UCSD-AML1 (cell line): Measurements from ENCODE around the gene CDC20B.
A peak's percentile ranks its signal among the peaks of the same experiment; 100 is the strongest.
"Not testable (repeated sequence)": the region's sequence is repeated elsewhere in the genome, so short reads cannot be mapped to it uniquely, and the experiment has no call there.

ENCODE experiments used
- DNase-seq: peaks from one replicate; lab custom pipeline; 2025; ENCODE audit not compliant: unreplicated experiment; lab: John Stamatoyannopoulos, UW

The CDC20B gene

GRCh38 chr5:55104946-55105701 is 67.9 kb downstream of the CDC20B start:
- no peak for DNase-seq

DNA sequence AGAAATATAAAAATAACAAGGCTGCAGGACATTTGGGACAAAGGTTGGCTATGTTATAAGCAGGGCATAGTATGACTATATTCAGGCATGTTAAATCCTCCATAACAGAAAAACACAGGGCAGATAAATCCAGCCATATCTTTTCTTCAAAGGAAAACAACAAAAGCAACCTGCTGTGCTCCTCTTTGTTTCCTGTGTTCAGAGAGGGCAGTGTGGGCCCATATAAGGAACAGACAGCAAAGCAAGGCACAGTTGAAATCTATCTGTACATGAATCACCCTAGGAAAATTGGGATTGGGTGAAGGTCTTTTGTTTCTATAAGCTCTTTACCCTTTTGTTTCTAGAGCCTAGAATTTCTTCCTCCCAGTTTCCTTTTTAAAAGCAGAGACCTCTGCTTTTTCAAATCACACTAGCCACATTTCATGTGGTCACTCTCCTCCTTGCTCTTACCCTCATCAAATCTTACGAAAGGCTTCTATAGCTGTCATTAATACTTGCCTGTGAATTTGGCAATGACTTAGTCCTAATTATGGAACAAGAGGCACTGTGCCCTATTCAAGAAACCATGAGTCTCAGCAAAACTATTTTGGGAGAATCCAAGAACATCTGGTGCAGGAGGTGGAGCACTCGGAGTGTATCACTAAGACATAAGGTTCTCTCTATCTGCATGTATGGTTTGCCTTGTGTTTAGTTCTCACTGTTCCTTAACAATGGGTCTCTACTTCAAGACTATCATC is 68.8 kb downstream of the CDC20B start:
- DNase-seq = no peak

GRCh38 chr5:55102348-55102747 is 70.6 kb downstream of the CDC20B start, which contains the start of gene GZMA:
GZMA (plus strand) TSS chr5:55102646; CDS start chr5:55102683, 37 bp downstream.
- DNase-seq = peak; percentile 11

GRCh38 chr5:55101556-55102276 is 71.3 kb downstream of the CDC20B start:
- DNase-seq = no peak

- DNase-seq = not testable (repeated sequence)
Observed at GRCh38 chr5:55101148-55101547, 71.8 kb downstream of the CDC20B start.

DNA sequence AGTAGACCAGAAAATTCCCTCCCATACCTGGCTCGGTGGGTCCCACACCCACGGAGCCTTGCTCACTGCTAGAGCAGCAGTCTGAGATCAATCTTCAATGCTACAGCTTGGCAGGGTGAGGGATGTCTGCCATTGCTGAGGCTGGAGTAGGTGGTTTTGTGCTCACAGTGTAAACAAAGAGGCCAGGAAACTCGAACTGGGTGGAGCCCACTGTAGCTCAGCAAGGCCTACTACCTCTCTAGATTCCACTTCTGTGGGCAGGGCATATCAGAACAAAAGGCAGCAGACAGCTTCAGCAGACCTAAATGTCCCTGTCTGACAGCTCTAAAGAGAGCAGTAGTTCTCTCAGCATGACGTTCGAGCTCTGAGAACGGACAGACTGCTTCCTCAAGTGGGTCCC is 76.1 kb downstream of the CDC20B start:
- DNase-seq = no peak

DNA sequence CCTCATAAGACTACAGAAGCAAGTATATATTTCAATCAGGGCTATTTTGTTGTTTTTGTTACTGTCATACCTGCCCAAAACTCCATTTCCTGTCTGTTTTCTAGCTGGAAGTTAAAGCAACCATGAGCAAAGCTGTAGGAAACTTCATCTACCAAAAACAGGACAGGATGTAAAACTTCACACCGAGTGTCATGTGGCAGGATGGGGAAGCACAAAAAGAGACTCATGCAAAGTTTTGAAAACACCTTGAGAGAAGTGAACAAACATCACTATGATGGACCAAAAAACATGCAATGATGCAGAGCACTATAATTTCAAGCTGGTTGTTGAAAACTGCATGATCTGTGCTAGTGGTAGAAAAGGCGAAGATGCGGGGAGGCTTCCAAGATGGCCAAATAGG is 76.8 kb downstream of the CDC20B start:
- DNase-seq = no peak

DNA sequence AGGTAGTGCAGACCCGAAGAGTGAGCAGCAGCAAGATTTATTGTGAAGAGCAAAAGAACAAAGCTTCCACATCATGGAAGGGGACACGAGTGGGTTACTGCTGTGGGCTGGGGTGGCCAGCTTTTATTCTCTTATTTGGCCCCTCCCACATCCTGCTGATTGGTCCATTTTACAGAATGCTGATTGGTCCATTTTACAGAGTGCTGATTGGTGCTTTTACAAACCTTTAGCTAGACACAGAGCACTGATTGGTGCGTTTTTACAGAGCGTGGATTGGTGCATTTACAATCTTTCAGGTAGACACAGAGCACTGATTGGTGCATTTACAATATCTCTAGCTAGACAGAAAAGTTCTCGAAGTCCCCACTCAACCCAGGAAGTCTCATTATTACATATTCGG is 82.0 kb downstream of the CDC20B start:
- not testable (repeated sequence) for DNase-seq

DNA sequence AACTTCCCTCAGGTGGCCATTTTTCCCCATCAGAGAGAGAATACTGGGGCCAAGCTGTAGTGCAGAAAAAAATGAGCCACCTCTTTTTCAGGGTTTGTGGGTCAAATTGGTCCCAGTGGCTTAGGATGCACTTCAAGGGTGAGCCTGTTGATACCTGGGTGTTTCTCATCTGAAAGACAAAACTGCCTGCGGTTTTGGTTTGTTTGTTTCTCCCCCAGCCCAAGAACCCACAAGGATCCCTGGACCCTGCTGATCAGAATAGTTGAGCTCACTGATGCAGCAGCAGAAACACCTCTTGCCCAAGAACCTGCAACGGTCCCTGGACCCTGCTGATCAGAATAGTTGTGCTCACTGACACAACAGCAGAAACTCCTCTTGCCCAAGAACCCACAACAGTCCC is 83.7 kb downstream of the CDC20B start:
- DNase-seq = not testable (repeated sequence)

- DNase-seq = no peak
Observed at GRCh38 chr5:55081541-55081940, 91.4 kb downstream of the CDC20B start.

- DNase-seq = no peak
Observed at GRCh38 chr5:55073211-55073610, 99.8 kb downstream of the CDC20B start.

GRCh38 chr5:55072666-55073065 is 100.3 kb downstream of the CDC20B start:
- no peak for DNase-seq

DNA sequence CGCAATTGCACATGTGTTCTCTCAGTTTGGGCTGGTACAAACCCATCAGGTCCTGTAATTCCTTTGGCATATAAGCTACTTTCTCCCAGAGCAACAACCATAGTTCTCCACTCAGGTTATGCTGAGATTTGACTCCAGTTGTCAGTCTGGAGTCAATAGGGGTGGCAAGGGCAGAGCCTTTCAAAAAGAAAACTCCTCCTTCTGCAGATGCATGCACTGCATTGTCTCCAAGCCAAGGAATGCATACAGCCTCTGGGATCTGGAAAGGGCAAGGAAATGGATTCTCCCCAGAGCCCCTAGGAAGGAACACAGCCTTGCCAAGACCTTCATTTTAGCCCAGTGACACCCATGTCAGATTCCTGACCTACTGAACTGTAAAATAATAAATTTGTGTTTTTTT is 101.6 kb downstream of the CDC20B start:
- DNase-seq = no peak

DNA sequence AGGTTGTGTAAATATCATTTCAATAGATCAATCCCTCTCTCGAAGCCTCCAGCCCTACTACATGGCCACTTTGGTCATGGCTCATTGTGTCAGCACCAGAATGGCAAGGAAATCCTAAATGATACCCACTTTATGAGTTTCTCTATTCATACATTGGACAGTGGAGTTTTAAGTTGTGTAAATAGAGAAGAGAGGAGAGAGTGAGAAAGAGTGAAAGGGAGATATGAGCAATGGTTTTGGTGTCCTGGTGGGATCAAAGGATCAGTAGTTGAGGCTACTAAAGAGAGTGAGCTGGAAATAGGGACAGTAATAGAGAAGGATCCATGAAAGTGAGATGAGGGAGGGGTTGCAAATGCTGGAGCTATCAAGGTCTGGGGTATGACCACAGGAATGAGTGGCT is 102.0 kb downstream of the CDC20B start:
- no peak for DNase-seq

GRCh38 chr5:55066277-55066676 is 106.7 kb downstream of the CDC20B start:
- DNase-seq = no peak

DNA sequence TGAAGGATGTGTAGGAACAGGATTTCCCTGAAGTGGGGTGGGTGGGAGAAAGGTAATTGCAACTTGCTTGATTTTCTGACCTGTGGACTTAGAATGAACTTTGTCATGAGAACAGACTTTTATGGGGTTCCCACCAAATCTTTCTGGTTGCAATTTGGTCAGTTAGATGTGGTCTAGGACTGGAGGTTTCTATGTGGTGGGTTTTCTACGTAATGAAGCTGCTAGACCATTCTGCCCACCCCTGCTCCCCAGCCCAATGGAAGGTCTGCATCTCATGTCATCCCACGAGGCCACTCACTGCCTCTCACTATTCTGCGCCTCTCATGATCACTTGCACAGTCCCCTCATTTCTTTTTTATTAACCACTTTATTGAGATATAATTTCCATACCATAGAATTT is 108.5 kb downstream of the CDC20B start:
- DNase-seq = no peak

DNA sequence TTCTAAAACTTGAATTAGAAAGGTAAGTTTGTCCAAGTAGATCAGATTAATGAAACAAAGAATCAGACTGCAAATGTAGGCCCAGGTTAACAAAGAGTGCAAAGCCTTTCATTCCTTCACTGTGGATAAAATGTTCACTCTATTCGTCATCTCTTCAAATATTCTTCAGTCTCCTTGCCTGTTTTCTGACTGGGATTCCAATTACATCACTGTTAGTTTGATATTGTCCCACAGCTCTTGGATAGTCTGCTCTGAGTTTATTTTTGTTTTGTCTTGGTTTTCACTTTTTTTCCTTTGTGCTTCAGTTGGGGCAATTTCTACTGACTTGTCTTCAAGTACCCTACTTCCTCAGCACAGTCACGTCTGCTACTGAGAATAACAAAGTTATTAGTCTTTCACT is 109.1 kb downstream of the CDC20B start:
- no peak for DNase-seq

DNA sequence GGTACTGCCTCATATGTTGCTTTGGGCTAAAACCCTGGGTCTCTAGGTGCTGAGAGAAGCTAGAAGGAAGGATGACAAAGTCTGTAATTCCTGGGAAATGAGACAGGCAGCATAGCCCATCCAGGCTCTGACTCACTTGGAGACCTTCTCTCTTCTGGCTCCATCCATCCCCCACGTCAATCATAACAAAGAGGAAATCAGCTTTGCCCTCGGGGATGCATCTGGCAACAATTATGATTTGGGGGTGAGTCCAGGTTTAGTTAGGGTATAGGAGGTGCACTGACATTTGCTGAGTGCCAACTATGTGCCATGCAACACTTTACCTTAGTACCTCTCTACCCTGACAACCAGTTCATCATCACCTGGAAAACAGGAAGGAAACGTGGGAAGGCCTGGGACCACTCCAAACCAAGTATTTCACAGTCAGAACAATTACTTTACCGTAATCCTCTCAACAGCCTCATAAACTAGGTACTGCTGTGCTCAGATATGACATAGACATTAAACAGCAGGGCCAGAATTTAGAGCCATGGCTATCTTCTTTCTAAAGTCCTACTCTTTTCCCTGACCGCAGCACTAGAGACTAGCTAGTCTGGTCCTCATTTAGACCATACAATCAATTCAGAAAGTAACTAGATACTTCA is 109.6 kb downstream of the CDC20B start:
- DNase-seq = no peak
